NAMALWA (cell line): ENCODE measurements around the gene ZNF468.
"Not testable (repeated sequence)": the region's sequence is repeated elsewhere in the genome, so short reads cannot be mapped to it uniquely, and the experiment has no call there.

Experiments
- DNase-seq: peaks from one replicate; pipeline ENCODE4 v3.0.0-alpha.2; 2015; ENCODE audit warnings: low spot score

ZNF468 gene

GRCh38 chr19:52825765-52826164, 31.7 kb downstream of the ZNF468 start:
- DNase-seq = no peak

- no peak for DNase-seq
Observed at GRCh38 chr19:52823676-52824075, 33.7 kb downstream of the ZNF468 start.

- peak; percentile 64 for DNase-seq
Observed at GRCh38 chr19:52821204-52821960, 36.0 kb downstream of the ZNF468 start, which contains the start of gene ZNF28. TSS of gene ZNF28 (minus strand) at chr19:52821633. CDS start at chr19:52817958, 3,675 bp downstream.

GRCh38 chr19:52820472-52821203, 36.8 kb downstream of the ZNF468 start:
- peak; percentile 13 for DNase-seq

- DNase-seq = no peak
Observed at GRCh38 chr19:52809801-52810200, 47.6 kb downstream of the ZNF468 start.

- not testable (repeated sequence) for DNase-seq
Observed at GRCh38 chr19:52799950-52800640, 57.3 kb downstream of the ZNF468 start.

GRCh38 chr19:52789440-52789839, 68.0 kb downstream of the ZNF468 start:
- no peak for DNase-seq
